ENCODE measurements around the gene CALU.

Gene CALU

DNA sequence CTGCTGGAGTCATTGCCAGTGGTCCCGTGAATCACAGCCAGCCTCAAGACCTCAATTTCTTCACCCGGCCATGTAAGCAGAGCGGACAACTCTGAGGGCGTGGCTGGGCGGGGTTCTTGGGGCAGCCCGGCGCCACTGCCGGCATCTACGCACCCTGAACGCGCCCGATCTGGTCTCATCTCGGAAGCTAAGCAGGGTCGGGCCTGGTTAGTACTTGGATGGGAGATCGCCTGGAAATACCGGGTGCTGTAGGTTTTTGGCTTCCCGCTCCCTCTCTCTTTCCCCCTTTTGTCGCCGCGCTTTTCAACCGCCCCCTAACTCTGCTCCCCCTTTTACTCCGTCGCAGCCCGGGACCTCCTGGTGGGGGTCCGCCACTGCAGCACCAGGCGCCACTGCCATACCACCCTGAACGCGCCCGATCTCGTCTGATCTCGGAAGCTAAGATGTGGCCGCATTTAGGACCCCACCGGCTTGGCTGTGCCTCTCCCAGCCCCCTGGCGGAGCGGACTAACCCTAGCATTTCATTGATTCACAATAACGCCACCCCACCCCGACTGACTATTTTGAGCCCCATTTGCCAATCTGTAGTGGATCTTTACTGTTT, 41.8 kb upstream of the CALU start:
- no peak overlapping the region for H3K4me3 ChIP-seq (ENCODE audit: low read depth, low read length)
- peak; percentile 51 for DNase-seq (ENCODE audit: low read depth)
- TF ChIP-seq, protein P1, sequence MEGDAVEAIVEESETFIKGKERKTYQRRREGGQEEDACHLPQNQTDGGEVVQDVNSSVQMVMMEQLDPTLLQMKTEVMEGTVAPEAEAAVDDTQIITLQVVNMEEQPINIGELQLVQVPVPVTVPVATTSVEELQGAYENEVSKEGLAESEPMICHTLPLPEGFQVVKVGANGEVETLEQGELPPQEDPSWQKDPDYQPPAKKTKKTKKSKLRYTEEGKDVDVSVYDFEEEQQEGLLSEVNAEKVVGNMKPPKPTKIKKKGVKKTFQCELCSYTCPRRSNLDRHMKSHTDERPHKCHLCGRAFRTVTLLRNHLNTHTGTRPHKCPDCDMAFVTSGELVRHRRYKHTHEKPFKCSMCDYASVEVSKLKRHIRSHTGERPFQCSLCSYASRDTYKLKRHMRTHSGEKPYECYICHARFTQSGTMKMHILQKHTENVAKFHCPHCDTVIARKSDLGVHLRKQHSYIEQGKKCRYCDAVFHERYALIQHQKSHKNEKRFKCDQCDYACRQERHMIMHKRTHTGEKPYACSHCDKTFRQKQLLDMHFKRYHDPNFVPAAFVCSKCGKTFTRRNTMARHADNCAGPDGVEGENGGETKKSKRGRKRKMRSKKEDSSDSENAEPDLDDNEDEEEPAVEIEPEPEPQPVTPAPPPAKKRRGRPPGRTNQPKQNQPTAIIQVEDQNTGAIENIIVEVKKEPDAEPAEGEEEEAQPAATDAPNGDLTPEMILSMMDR (IDR thresholded peaks at IDR 0.05; ENCODE audit: low read depth, low read length): peak; percentile 6
- TF ChIP-seq, protein P2, sequence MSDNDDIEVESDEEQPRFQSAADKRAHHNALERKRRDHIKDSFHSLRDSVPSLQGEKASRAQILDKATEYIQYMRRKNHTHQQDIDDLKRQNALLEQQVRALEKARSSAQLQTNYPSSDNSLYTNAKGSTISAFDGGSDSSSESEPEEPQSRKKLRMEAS (IDR thresholded peaks at IDR 0.05; ENCODE audit: low read depth, low read length): no peak
- TF ChIP-seq POLR2A (IDR thresholded peaks at IDR 0.05; ENCODE audit: extremely low read depth, insufficient read length) (no peak), MYC (IDR thresholded peaks at IDR 0.05; ENCODE audit: low read depth, low read length) (no peak)

DNA sequence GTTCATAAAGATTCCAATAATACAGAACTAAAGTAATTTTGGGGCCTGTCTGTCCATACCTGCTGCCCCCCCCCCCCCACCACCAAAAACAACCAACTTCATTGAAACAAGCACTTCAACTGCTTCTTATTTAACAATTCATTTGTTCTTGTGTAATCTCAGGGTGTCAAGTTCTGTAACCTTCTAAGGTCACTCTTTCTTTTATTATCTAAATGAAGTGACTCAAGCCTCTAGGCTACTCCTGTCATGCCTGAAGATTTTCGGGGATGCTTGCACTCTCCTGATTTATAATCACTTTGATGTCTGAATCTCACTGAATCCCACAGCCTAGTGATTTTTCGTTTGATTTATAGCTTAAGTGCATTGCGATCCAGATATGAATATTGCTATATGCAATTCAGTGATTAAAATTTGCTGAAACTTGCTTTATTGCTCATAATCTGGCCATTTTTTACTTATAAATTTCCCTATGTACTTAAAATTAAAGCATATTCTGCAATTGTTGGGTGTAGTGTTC, 39.9 kb upstream of the CALU start:
- DNase-seq (ENCODE audit: low read depth): no peak
- TF ChIP-seq MYC (IDR thresholded peaks at IDR 0.05; ENCODE audit: low read depth, low read length): no peak
- TF ChIP-seq POLR2A (IDR thresholded peaks at IDR 0.05; ENCODE audit: extremely low read depth, insufficient read length): no peak
- TF ChIP-seq, protein P2 (IDR thresholded peaks at IDR 0.05; ENCODE audit: low read depth, low read length): no peak
- TF ChIP-seq, protein P1 (IDR thresholded peaks at IDR 0.05; ENCODE audit: low read depth, low read length): no peak
- H3K4me3 ChIP-seq (ENCODE audit: low read depth, low read length): no peak overlapping the region

DNA sequence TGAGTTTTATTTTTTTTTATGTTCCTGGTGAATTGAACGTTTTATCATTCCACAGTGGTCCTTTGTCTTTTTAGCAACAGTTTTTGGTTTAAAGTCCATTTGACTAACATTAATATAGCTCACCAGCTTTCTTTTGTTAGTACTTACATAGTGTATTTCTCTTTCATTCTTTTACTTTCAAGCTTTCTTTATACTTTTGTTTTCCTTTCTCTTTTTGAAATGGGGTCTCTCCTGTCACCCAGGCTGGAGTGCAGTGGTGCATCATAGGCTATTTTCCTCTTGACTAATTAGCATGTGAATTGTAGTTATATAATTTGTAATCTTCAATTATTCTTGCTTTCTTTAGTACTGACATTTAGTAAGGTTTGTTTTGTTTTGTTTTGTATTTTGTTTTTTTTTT, 39.3 kb upstream of the CALU start:
- TF ChIP-seq MYC (IDR thresholded peaks at IDR 0.05; ENCODE audit: low read depth, low read length) (no peak), POLR2A (IDR thresholded peaks at IDR 0.05; ENCODE audit: extremely low read depth, insufficient read length) (no peak)
- TF ChIP-seq, protein P2 (IDR thresholded peaks at IDR 0.05; ENCODE audit: low read depth, low read length): no peak
- TF ChIP-seq, protein P1 (IDR thresholded peaks at IDR 0.05; ENCODE audit: low read depth, low read length): no peak
- no peak overlapping the region for H3K4me3 ChIP-seq (ENCODE audit: low read depth, low read length)
- DNase-seq (ENCODE audit: low read depth): no peak

DNA sequence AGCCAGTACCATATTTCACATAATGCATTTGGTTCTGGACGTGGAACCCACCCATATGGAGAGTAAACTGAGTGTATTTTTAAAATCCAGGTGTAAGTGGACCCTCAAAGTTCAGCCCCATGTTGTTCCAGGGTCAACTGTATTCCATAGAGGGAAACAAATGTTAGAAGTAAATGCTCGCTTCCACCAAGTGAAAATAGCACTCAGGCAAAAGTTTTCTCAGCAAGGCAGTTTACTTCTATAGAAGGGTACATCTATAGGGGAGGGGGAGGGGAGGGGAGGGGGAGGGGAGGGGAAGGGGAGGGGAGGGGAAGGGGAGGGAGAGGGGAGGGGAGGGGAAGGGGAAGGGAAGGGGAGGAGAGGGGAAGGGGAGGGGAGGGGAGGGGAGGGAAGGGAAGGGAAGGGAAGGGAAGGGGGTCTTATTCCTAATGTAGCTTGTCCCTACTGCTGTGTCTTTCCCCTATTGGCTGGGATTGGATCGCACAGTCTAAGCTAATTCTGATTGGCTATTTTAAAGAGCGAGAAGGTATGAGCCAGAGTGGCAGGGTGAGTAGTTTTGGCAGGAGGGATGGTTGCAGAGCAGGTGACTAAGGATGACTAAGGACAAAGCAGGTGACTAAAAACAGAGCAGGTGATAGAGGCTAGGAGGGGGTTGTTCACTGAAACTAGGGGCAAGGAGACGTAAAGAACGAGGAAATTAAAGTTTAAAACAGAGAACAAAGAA, 37.9 kb upstream of the CALU start:
- H3K4me3 ChIP-seq (ENCODE audit: low read depth, low read length): no peak overlapping the region
- TF ChIP-seq, protein P1 (IDR thresholded peaks at IDR 0.05; ENCODE audit: low read depth, low read length): no peak
- no peak for TF ChIP-seq MYC (IDR thresholded peaks at IDR 0.05; ENCODE audit: low read depth, low read length)
- TF ChIP-seq, protein P2 (IDR thresholded peaks at IDR 0.05; ENCODE audit: low read depth, low read length): no peak
- TF ChIP-seq POLR2A (IDR thresholded peaks at IDR 0.05; ENCODE audit: extremely low read depth, insufficient read length): no peak
- no peak for DNase-seq (ENCODE audit: low read depth)

DNA sequence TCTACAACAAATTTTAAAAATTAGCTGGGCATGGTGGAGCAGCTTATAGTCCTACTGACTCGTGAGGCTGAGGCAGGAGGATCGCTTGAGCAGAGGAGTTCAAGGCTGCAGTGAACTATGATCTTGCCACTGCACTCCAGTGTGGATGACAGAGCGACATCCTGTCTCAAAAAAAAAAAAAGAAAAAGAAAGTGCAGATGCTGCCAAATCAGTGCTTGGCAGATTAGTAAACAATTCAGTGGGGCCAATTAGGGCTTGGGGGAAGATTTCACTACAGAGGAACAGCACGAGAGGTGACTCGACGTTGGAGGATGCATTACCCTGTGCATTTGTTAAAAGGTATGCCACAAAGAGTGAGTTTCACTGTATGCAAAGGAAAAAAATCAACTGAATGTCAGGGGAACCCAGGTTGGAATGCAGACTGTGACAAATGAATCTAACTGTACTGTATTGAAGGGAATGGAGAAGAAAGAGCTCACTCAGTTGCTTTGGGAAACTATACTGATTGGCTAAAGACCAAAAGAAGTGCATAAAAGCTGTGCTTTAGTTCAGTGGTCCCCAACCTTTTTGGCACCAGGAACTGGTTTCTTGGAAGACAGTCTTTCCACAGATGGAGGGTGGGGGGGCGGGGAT, 35.4 kb upstream of the CALU start:
- TF ChIP-seq MYC (IDR thresholded peaks at IDR 0.05; ENCODE audit: low read depth, low read length) (no peak), POLR2A (IDR thresholded peaks at IDR 0.05; ENCODE audit: extremely low read depth, insufficient read length) (no peak)
- TF ChIP-seq, protein P2 (IDR thresholded peaks at IDR 0.05; ENCODE audit: low read depth, low read length): no peak
- TF ChIP-seq, protein P1 (IDR thresholded peaks at IDR 0.05; ENCODE audit: low read depth, low read length): no peak
- H3K4me3 ChIP-seq (ENCODE audit: low read depth, low read length): no peak overlapping the region
- DNase-seq (ENCODE audit: low read depth): no peak
